Thyroid gland (tissue), 4 donors: ENCODE data around the gene RILPL1.
"Not testable (repeated sequence)": the region's sequence is repeated elsewhere in the genome, so short reads cannot be mapped to it uniquely, and the experiment has no call there.

ENCODE experiments used
- POLR2A ChIP-seq, 2 donors: fragments of 450-650 bp; IDR thresholded peaks; one replicate each; pipeline ENCODE4 v1.6.1; 2017; ENCODE audit warnings: antibody characterized with exemption in 2 of 2, mild to moderate bottlenecking in 2 of 2, moderate library complexity in 1 of 2
- TF ChIP-seq, protein P1 (sequence below), 6 experiments: fragments of 200-600 bp in 3 of 6; fragments of 450-650 bp in 3 of 6; sonication (generic) in 3 of 6; IDR thresholded peaks; one replicate each; pipeline ENCODE4 v1.5.1; 2016 to 2019; ENCODE audit warnings: antibody characterized with exemption in 6 of 6, mild to moderate bottlenecking in 2 of 6, inconsistent platforms in 1 of 6, moderate library complexity in 1 of 6

DNA sequence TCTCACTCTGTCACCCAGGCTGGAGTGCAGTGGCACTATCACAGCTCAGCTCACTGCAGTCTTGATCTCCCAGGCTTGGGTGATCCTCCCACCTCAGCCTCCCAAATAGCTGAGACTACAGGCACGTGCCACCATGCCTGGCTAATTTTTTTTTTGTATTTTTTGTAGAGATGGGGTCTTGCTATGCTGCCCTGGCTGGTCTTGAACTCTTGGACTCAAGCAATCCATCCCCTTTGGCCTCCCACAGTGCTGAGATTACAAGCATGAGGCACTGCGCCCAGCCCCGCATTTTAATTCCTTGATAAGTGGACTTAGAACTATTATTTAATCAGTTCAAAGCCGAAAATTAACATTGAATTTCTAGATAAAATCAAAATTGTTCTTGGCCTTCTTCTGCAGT is 45.3 kb upstream of the RILPL1 start:
- TF ChIP-seq, protein P1, sequence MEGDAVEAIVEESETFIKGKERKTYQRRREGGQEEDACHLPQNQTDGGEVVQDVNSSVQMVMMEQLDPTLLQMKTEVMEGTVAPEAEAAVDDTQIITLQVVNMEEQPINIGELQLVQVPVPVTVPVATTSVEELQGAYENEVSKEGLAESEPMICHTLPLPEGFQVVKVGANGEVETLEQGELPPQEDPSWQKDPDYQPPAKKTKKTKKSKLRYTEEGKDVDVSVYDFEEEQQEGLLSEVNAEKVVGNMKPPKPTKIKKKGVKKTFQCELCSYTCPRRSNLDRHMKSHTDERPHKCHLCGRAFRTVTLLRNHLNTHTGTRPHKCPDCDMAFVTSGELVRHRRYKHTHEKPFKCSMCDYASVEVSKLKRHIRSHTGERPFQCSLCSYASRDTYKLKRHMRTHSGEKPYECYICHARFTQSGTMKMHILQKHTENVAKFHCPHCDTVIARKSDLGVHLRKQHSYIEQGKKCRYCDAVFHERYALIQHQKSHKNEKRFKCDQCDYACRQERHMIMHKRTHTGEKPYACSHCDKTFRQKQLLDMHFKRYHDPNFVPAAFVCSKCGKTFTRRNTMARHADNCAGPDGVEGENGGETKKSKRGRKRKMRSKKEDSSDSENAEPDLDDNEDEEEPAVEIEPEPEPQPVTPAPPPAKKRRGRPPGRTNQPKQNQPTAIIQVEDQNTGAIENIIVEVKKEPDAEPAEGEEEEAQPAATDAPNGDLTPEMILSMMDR (IDR thresholded peaks at IDR 0.05) = not testable (repeated sequence)
- not testable (repeated sequence) for TF ChIP-seq POLR2A (IDR thresholded peaks at IDR 0.05)
